Thyroid gland (tissue), 4 donors: Measurements from ENCODE around the gene PLAAT3. TPM values are rescaled to one million over a fixed set of nuclear protein-coding genes. Genes with fewer than 3 reads are reported as not detected.

Experiments
- DNase-seq, 2 donors: peaks; one replicate each; pipeline ENCODE4 v3.0.0-alpha.2; 2019
- H3K27ac ChIP-seq, 3 donors: fragments of 200-600 bp; sonication (generic); 1 replicate in 2 of 3; 2 replicates in 1 of 3; pipeline ENCODE4 v1.5.1; 2016 to 2019; ENCODE audit warnings: mild to moderate bottlenecking in 1 of 3, moderate library complexity in 1 of 3
- H3K27me3 ChIP-seq: fragments of 200-600 bp; sonication (generic); one replicate; pipeline ENCODE4 v1.5.1; 2019
- H3K36me3 ChIP-seq, 2 donors: fragments of 200-600 bp; sonication (generic); one replicate each; pipeline ENCODE4 v1.5.1; 2016 to 2019
- H3K4me1 ChIP-seq, 2 donors: fragments of 200-600 bp; sonication (generic); one replicate each; pipeline ENCODE4 v1.5.1; 2017 to 2019
- H3K4me3 ChIP-seq, 3 donors: fragments of 200-600 bp; sonication (generic); replicated peaks in 1 of 3; 1 replicate in 2 of 3; 2 replicates in 1 of 3; pipeline ENCODE4 v1.5.1; 2016; ENCODE audit warnings: mild to moderate bottlenecking in 1 of 3
- H3K9me3 ChIP-seq: fragments of 200-600 bp; sonication (generic); one replicate; pipeline ENCODE4 v1.5.1; 2017
- POLR2A ChIP-seq, 2 donors: fragments of 450-650 bp; IDR thresholded peaks; one replicate each; pipeline ENCODE4 v1.6.1; 2017; ENCODE audit warnings: antibody characterized with exemption in 2 of 2, mild to moderate bottlenecking in 2 of 2, moderate library complexity in 1 of 2
- WGBS, 2 donors: methylation state at CpG; one replicate each; pipeline ENCODE4 v1.1.5; 2017; 5-methylcytosine and 5-hydroxymethylcytosine counted together
- intact Hi-C: fragments of 100-400 bp; cut with DNase I; formaldehyde crosslinking; loops from one replicate; pipeline ENCODE4 v1.15.1; 2023
- total RNA-seq, 4 donors: library from RNA; depleted of rRNA; stranded (reverse); fragments of >200 nt; gene quantifications; one replicate each; pipeline ENCODE4 v1.2.3, GENCODE V29; 2016
- TF ChIP-seq, protein P1 (sequence below), 6 experiments: fragments of 200-600 bp in 3 of 6; fragments of 450-650 bp in 3 of 6; sonication (generic) in 3 of 6; IDR thresholded peaks; one replicate each; pipeline ENCODE4 v1.5.1; 2016 to 2019; ENCODE audit warnings: antibody characterized with exemption in 6 of 6, mild to moderate bottlenecking in 2 of 6, inconsistent platforms in 1 of 6, moderate library complexity in 1 of 6

The PLAAT3 gene
- total RNA-seq, 4 donors from 2014 or later, result 42.8 to 96.0 (median 74.6) TPM

DNA sequence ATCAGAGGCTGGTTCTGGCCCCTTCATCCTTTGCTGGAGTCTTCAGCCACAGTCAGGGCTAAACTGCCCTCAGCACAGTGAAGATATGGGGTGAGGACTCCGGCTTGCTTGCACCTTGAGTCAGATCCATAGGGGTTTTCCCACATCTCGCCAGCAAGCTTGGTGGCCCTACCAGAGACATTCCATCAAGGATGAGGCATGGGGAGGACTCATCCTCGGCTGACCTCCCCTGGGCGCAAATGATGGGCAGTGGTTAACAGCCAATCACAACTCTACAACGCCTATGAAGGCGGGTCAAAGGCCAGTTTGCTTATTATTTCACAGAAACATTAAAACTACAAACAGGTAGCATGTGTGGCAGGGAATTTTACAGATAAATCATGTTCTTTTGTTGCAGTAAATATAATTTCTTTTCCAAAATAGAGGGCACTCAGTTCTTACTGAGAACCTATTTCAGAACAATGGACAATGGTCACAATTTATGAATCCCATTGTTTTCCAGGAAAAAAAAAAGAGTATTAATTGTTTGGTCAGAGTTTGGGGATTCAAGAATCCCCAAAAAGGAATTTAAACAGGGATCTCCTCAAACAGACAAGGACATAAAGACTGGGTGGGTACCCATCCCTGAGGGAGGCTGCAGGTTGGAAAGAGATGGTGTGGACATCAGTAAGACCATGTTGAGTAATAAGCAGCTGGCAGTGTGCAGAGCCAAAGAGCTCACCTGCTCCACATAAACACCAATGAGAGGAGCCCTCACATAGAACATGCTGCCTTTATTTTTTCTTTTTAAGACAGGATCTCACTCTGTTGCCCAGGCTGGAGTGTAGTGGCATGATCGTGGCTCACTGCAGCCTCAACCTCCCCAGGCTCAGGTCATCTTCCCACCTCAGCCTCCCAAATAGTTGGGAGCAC, 14.8 kb downstream of the PLAAT3 start:
- H3K9me3 ChIP-seq, result no peaks in the 10 kb centered on the region
- intact Hi-C loops, result no loop called here
- H3K4me3 ChIP-seq, result no peak overlapping the region
- no peak overlapping the region for H3K27ac ChIP-seq
- peaks cover 0 to 15% of the 10 kb centered on the region in 2 donors for H3K4me1 ChIP-seq
- H3K36me3 ChIP-seq, result peaks cover 0 to 6% of the 10 kb centered on the region in 2 donors
- TF ChIP-seq, protein P1, sequence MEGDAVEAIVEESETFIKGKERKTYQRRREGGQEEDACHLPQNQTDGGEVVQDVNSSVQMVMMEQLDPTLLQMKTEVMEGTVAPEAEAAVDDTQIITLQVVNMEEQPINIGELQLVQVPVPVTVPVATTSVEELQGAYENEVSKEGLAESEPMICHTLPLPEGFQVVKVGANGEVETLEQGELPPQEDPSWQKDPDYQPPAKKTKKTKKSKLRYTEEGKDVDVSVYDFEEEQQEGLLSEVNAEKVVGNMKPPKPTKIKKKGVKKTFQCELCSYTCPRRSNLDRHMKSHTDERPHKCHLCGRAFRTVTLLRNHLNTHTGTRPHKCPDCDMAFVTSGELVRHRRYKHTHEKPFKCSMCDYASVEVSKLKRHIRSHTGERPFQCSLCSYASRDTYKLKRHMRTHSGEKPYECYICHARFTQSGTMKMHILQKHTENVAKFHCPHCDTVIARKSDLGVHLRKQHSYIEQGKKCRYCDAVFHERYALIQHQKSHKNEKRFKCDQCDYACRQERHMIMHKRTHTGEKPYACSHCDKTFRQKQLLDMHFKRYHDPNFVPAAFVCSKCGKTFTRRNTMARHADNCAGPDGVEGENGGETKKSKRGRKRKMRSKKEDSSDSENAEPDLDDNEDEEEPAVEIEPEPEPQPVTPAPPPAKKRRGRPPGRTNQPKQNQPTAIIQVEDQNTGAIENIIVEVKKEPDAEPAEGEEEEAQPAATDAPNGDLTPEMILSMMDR (IDR thresholded peaks at IDR 0.05), result no peak
- TF ChIP-seq POLR2A (IDR thresholded peaks at IDR 0.05), result no peak
- 90 to 95% methylated on average over 7 of the region's 7 CpGs for WGBS, 2 donors
- H3K27me3 ChIP-seq, result no peaks in the 10 kb centered on the region
- no peak for DNase-seq

DNA sequence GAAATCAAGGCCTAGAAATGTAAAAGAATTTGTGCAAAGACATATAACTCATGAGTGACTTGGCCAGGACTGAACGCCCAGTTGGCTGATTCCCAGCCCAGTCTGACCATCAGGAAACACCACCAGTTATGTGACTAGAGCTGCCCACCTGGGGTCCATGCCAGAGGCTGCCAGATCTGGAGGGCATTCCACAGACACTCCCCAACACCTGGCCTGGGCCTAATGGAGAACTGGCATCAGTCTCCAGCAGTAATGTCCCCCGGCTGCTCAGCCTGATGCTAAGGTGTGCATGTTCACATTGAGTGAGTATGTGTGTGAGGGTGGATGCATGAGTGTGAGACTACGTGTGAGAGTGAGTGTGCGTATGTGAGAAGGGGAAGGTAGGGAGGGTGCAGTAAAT, 15.7 kb downstream of the PLAAT3 start:
- H3K36me3 ChIP-seq, result peaks cover 0 to 6% of the 10 kb centered on the region in 2 donors
- no peak overlapping the region for H3K27ac ChIP-seq
- 90% methylated on average over 4 of the region's 4 CpGs for WGBS, 2 donors
- H3K4me3 ChIP-seq, result no peak overlapping the region
- DNase-seq, result no peak
- intact Hi-C loops, result no loop called here
- peaks cover 0 to 15% of the 10 kb centered on the region in 2 donors for H3K4me1 ChIP-seq
- TF ChIP-seq, protein P1 (IDR thresholded peaks at IDR 0.05), result no peak
- TF ChIP-seq POLR2A (IDR thresholded peaks at IDR 0.05), result no peak
- H3K9me3 ChIP-seq, result no peaks in the 10 kb centered on the region
- H3K27me3 ChIP-seq, result no peaks in the 10 kb centered on the region

DNA sequence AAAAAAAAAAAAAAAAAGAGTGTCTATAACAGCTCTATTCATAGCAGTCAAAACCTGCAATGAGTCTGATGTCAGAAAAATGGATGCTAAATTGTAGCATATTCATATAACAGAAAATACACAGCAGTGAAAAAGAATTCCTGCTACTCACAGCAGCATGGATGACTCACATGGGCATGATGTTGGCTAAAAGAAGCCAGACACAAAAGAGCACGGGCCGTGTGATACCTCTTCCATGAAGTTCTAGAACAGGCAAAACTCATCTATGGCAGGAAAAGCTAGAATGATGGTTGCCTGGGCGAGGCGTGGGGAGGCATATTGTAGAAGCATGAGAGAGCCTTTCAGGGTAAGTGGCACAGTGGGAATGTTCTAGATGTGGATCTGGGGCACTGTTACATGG, 18.9 kb downstream of the PLAAT3 start:
- intact Hi-C loops, result no loop called here
- H3K36me3 ChIP-seq, result peaks cover 6 to 8% of the 10 kb centered on the region in 2 donors
- H3K9me3 ChIP-seq, result no peaks in the 10 kb centered on the region
- no peak for DNase-seq
- TF ChIP-seq, protein P1 (IDR thresholded peaks at IDR 0.05), result no peak
- TF ChIP-seq POLR2A (IDR thresholded peaks at IDR 0.05), result no peak
- no peak overlapping the region for H3K27ac ChIP-seq
- H3K4me3 ChIP-seq, result no peak overlapping the region
- H3K27me3 ChIP-seq, result no peaks in the 10 kb centered on the region
- H3K4me1 ChIP-seq, result no peaks in the 10 kb centered on the region
- 91 to 97% methylated on average over 4 of the region's 4 CpGs for WGBS, 2 donors

DNA sequence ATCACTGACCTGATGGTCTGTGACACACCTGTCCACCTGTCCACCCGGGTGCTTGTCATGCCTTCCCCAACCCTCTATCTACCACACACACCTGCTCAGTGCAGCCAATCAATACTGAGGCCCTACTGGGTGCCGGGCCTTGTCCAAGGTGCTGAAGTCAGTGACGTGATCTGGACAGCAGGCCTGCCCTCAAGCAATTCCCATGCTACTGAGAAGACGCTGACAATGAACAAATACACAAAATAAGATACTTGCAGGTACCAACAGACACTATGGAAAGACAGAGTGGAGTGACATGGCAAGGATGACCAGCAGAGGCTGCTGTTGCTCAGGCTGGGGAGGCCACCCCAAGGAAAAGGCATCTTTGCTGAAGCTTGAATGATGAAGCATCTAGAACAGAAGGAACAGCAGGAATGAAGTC, 21.2 kb downstream of the PLAAT3 start:
- peaks cover 6 to 8% of the 10 kb centered on the region in 2 donors for H3K36me3 ChIP-seq
- no peak for TF ChIP-seq POLR2A (IDR thresholded peaks at IDR 0.05)
- TF ChIP-seq, protein P1 (IDR thresholded peaks at IDR 0.05), result peak in 4 of 6 experiments; percentile 9 to 36 (median 30)
- H3K27ac ChIP-seq, result no peak overlapping the region
- 72 to 89% methylated on average over 4 of the region's 4 CpGs for WGBS, 2 donors
- no peak overlapping the region for H3K4me3 ChIP-seq
- peak in 1 of 2 donors; percentile 31 for DNase-seq
- H3K4me1 ChIP-seq, result no peaks in the 10 kb centered on the region
- H3K27me3 ChIP-seq, result no peaks in the 10 kb centered on the region
- no peaks in the 10 kb centered on the region for H3K9me3 ChIP-seq
- intact Hi-C loops, result no loop called here
